Ovary (tissue), 9 donors: ENCODE measurements around the gene ANKRD33. TPM values are rescaled to one million over a fixed set of nuclear protein-coding genes. Genes with fewer than 3 reads are reported as not detected.

Experiments used
- DNase-seq, 5 donors: peaks; one replicate each; pipeline ENCODE4 v3.0.0-alpha.2; 2019 to 2020
- H3K27ac ChIP-seq, 2 donors: fragments of 200-600 bp; one replicate each; pipeline versions ENCODE4 v1.5.1 to v1.8.0; 2019 to 2022
- H3K27me3 ChIP-seq: fragments of 200-600 bp; one replicate; pipeline ENCODE4 v1.8.0; 2022
- H3K36me3 ChIP-seq: fragments of 200-600 bp; sonication (generic); one replicate; pipeline ENCODE4 v1.5.1; 2019
- H3K4me1 ChIP-seq: one replicate; pipeline ENCODE4 v1.8.1; 2013; ENCODE audit warnings: mild to moderate bottlenecking, moderate library complexity; ENCODE audit not compliant: insufficient read depth
- H3K4me3 ChIP-seq: fragments of 200-600 bp; sonication (generic); one replicate; pipeline ENCODE4 v1.5.1; 2017
- H3K9me3 ChIP-seq, 2 donors: fragments of 200-600 bp in 1 of 2; sonication (generic) in 1 of 2; one replicate each; pipeline versions ENCODE4 v1.5.1 to v1.8.1; 2013 to 2019; ENCODE audit warnings: mild to moderate bottlenecking in 1 of 2, moderate library complexity in 1 of 2
- EP300 ChIP-seq: sonication (generic); formaldehyde crosslinking; IDR thresholded peaks from one replicate; pipeline ENCODE4 v1.6.1; 2017; ENCODE audit warnings: antibody characterized with exemption
- POLR2A ChIP-seq: fragments of 450-650 bp; IDR thresholded peaks from one replicate; pipeline ENCODE4 v1.6.1; 2017; ENCODE audit warnings: antibody characterized with exemption, mild to moderate bottlenecking, moderate library complexity
- WGBS, 3 donors: extraction: QIAGEN DNeasy Blood & Tissue Kit in 1 of 3; methylation state at CpG; one replicate each; pipeline versions ENCODE4 v1.1.5 to v1.1.7; 2013 to 2017; 5-methylcytosine and 5-hydroxymethylcytosine counted together
- intact Hi-C, 4 donors: fragments of 100-400 bp; cut with DNase I; formaldehyde crosslinking; loops; one replicate each; pipeline versions ENCODE4 v1.11.0 to v1.15.1; 2022 to 2023
- polyA plus RNA-seq, 2 donors: library from polyadenylated mRNA; stranded (reverse); fragments of 200-250 nt in 1 of 2; fragments of 350-450 nt in 1 of 2; fragmentation: Illumina TruSeq in 1 of 2; extraction: RNeasy Lipid Tissue Mini Kit (QIAGEN cat#74804) in 1 of 2; gene quantifications; one replicate each; pipeline ENCODE4 v1.2.3, GENCODE V29; 2013 to 2014
- total RNA-seq, 7 donors: library from RNA; depleted of rRNA in 2 of 7; stranded (reverse); fragments of >200 nt in 2 of 7; fragmentation: NEBNext Ultra II Directional in 3 of 7; extraction: Animal tissue kit (Norgen Biotek cat#: 25700) in 3 of 7; gene quantifications; one replicate each; pipeline versions ENCODE4 v1.1.0 to v1.2.4, GENCODE V29; 2016 to 2023
- TF ChIP-seq, protein P1 (sequence below), 3 donors: fragments of 450-650 bp in 2 of 3; fragments of 200-600 bp in 1 of 3; IDR thresholded peaks; one replicate each; pipeline versions ENCODE4 v1.5.1 to v1.8.0; 2016 to 2022; ENCODE audit warnings: antibody characterized with exemption in 3 of 3, mild to moderate bottlenecking in 1 of 3
- donor health status: DM: no; HTN: no; CAD: no; lungs with moderate emphysema.
- donor health status: DM: no; HTN: no; CAD: no.
- donor health status: Bipolar disorder and iron deficiency.
- donor health status: DM: yes; HTN: yes; CAD: no.
- donor health status: DM: no; HTN: no; CAD: no.
- donor health status: DM: yes; HTN: yes; CAD: no.

Gene ANKRD33
- total and polyA plus RNA-seq, 9 donors, result not detected

DNA sequence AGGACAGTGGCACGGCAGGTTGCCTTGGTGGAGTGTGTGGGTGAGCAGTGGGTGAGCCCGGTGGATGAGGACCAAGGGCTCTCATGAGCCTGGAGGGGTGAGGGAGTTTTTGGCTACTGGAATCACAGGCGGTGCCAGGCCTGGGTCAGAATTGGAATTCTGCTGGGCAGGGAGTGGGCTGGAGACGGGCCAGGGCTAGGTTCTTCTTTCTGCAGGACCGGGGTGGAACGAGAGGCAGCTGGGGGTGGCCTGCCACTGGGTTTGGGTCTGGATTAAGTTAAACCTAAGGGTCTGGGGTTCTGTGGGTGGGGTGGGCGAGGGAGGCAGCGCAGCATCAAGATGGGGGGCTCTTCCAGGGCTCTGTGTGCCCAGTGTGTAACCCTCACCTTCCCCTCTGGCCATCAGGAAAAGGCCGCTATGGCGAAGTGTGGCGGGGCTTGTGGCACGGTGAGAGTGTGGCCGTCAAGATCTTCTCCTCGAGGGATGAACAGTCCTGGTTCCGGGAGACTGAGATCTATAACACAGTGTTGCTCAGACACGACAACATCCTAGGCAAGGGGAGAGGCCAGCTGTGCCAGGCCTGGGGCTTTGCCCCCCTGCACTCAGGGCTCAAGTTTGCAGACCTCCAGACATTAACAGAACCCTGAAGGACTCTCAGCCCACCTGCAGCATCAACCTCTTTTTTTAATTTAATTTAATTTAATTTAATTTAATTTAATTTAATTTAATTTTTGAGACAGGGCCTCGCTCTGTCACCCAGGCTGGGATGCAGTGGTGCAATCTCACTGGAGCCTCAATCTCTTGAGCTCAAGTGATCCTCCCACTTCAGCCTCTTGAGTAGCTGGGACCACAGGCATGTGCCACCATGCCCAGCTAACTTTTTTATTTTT lies 26.4 kb downstream of the ANKRD33 start:
- TF ChIP-seq EP300 (no peak), POLR2A (no peak)
- TF ChIP-seq, protein P1, sequence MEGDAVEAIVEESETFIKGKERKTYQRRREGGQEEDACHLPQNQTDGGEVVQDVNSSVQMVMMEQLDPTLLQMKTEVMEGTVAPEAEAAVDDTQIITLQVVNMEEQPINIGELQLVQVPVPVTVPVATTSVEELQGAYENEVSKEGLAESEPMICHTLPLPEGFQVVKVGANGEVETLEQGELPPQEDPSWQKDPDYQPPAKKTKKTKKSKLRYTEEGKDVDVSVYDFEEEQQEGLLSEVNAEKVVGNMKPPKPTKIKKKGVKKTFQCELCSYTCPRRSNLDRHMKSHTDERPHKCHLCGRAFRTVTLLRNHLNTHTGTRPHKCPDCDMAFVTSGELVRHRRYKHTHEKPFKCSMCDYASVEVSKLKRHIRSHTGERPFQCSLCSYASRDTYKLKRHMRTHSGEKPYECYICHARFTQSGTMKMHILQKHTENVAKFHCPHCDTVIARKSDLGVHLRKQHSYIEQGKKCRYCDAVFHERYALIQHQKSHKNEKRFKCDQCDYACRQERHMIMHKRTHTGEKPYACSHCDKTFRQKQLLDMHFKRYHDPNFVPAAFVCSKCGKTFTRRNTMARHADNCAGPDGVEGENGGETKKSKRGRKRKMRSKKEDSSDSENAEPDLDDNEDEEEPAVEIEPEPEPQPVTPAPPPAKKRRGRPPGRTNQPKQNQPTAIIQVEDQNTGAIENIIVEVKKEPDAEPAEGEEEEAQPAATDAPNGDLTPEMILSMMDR (IDR thresholded peaks at IDR 0.05), result no peak
- Histone ChIP-seq H3K27ac (no peak overlapping the region), H3K9me3 (no peaks in the 10 kb centered on the region), H3K27me3 (no peaks in the 10 kb centered on the region), H3K4me3 (no peak overlapping the region), H3K36me3 (no peaks in the 10 kb centered on the region), H3K4me1 (peaks cover 6% of the 10 kb centered on the region)
- intact Hi-C loops, result no loop called here
- DNase-seq, result no peak
- WGBS, 3 donors, result 82 to 86% (median 83%) methylated on average over 17 of the region's 17 CpGs

DNA sequence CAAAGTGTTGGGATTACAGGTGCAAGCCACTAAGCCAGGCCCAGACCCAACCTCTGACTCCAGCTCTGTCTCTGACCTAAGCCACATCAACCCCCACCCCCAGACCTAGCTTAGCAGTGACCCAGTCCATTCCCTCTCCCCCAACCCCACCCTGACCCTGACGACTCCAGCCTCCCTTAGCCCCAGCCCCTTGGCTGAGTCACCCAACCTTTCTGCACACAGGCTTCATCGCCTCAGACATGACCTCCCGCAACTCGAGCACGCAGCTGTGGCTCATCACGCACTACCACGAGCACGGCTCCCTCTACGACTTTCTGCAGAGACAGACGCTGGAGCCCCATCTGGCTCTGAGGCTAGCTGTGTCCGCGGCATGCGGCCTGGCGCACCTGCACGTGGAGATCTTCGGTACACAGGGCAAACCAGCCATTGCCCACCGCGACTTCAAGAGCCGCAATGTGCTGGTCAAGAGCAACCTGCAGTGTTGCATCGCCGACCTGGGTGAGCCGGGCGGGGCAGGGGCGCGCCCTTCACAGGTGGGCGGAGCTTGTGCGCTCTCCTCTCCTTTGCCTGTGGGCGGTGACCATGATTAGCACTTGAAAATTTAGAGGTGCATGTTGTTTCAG lies 27.2 kb downstream of the ANKRD33 start:
- TF ChIP-seq, protein P1 (IDR thresholded peaks at IDR 0.05), result no peak
- TF ChIP-seq POLR2A (no peak), EP300 (no peak)
- H3K4me3 ChIP-seq, result no peak overlapping the region
- H3K27me3 ChIP-seq, result no peaks in the 10 kb centered on the region
- H3K27ac ChIP-seq, result no peak overlapping the region
- no peaks in the 10 kb centered on the region for H3K9me3 ChIP-seq
- peaks cover 6% of the 10 kb centered on the region for H3K4me1 ChIP-seq
- intact Hi-C loops, result no loop called here
- H3K36me3 ChIP-seq, result no peaks in the 10 kb centered on the region
- 81 to 88% (median 88%) methylated on average over 28 of the region's 28 CpGs for whole genome bisulfite sequencing, 3 donors
- no peak for DNase-seq

DNA sequence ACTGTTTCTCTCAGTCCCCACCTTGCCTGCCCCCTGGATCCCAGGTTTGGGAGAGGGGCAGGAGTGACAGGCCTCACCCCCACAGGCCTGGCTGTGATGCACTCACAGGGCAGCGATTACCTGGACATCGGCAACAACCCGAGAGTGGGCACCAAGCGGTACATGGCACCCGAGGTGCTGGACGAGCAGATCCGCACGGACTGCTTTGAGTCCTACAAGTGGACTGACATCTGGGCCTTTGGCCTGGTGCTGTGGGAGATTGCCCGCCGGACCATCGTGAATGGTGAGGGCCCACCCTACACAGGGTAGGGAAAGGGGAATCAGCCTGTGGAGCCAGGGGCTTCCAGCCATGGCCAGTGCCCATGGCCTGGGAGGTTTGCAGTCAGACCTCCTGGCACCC lies 28.0 kb downstream of the ANKRD33 start:
- no peak overlapping the region for H3K27ac ChIP-seq
- TF ChIP-seq POLR2A, result no peak
- TF ChIP-seq, protein P1 (IDR thresholded peaks at IDR 0.05), result no peak
- no peak for TF ChIP-seq EP300
- H3K4me3 ChIP-seq, result no peak overlapping the region
- H3K27me3 ChIP-seq, result no peaks in the 10 kb centered on the region
- H3K4me1 ChIP-seq, result peaks cover 6% of the 10 kb centered on the region
- intact Hi-C loops, result no loop called here
- no peaks in the 10 kb centered on the region for H3K9me3 ChIP-seq
- 96 to 98% (median 96%) methylated on average over 11 of the region's 11 CpGs for WGBS, 3 donors
- no peak for DNase-seq
- no peaks in the 10 kb centered on the region for H3K36me3 ChIP-seq

DNA sequence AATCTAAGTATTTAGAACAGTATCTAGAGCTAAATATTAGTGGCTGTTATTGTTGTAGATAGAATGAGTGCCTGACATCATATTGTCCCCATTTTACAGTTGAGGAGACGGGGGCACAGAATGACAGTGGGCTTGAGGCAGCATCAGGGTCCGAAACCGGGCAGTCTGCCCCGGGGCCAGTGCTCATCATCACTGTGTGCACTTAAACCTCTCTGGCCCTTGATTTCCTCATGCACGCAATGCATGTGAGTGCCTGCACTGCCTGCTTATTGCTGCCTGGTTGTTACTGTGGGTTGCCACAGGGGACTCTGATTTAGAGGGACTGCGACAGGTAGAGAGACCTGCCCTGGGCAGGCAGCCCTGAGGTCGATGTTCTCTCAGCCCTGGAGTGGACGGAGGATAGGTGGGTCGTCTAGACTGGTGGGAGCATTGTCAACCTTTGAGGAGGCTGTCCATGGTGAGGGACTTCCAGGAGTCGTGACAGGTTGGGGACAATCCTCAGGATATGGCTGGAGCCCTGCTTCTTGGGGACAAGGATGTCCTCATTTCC lies 29.2 kb downstream of the ANKRD33 start:
- H3K9me3 ChIP-seq, result no peaks in the 10 kb centered on the region
- TF ChIP-seq EP300 (no peak), POLR2A (no peak)
- TF ChIP-seq, protein P1 (IDR thresholded peaks at IDR 0.05), result no peak
- no peak overlapping the region for H3K4me3 ChIP-seq
- H3K27ac ChIP-seq, result no peak overlapping the region
- intact Hi-C loops, result no loop called here
- no peak for DNase-seq
- peaks cover 6% of the 10 kb centered on the region for H3K4me1 ChIP-seq
- H3K27me3 ChIP-seq, result no peaks in the 10 kb centered on the region
- no peaks in the 10 kb centered on the region for H3K36me3 ChIP-seq
- WGBS, 3 donors, result 90 to 92% (median 90%) methylated on average over 10 of the region's 10 CpGs
